Small intestine (tissue), 7 donors: ENCODE measurements around the gene REST. TPM values are rescaled to one million over a fixed set of nuclear protein-coding genes. Genes with fewer than 3 reads are reported as not detected.
A peak's percentile ranks its signal among the peaks of the same experiment; 100 is the strongest.

Experiments used
- DNase-seq, 2 donors: peaks; one replicate each; pipeline versions ENCODE4 v3.0.0 to v3.0.0-alpha.2; 2013
- FAIRE-seq: peaks from 2 replicates; lab custom pipeline; 2012; peaks lifted over from hg19 to GRCh38; lab: Jason Lieb, UNC
- H3K27ac ChIP-seq, 3 donors: one replicate each; pipeline ENCODE4 v1.5.1; 2013; ENCODE audit warnings: low read length in 2 of 3, mild to moderate bottlenecking in 2 of 3, control low read depth in 1 of 3, inconsistent platforms in 1 of 3, low read depth in 1 of 3, moderate library complexity in 1 of 3
- H3K27me3 ChIP-seq, 3 donors: one replicate each; pipeline ENCODE4 v1.6.1; 2013; ENCODE audit warnings: low read length in 3 of 3, inconsistent platforms in 1 of 3; ENCODE audit not compliant: control insufficient read depth in 3 of 3, insufficient read depth in 3 of 3
- H3K36me3 ChIP-seq, 3 donors: one replicate each; pipeline ENCODE4 v1.6.1; 2013; ENCODE audit warnings: low read length in 3 of 3, inconsistent platforms in 1 of 3, low read depth in 1 of 3, mild to moderate bottlenecking in 1 of 3, moderate library complexity in 1 of 3; ENCODE audit not compliant: control insufficient read depth in 3 of 3, insufficient read depth in 2 of 3
- H3K4me1 ChIP-seq, 3 donors: one replicate each; pipeline ENCODE4 v1.6.1; 2013; ENCODE audit warnings: low read length in 2 of 3, inconsistent platforms in 1 of 3, low read depth in 1 of 3, mild to moderate bottlenecking in 1 of 3, moderate library complexity in 1 of 3; ENCODE audit not compliant: control insufficient read depth in 3 of 3, insufficient read depth in 2 of 3
- H3K4me3 ChIP-seq, 3 donors: one replicate each; pipeline ENCODE4 v1.5.1; 2013; ENCODE audit warnings: low read length in 3 of 3, control low read depth in 1 of 3, inconsistent platforms in 1 of 3, low read depth in 1 of 3, mild to moderate bottlenecking in 1 of 3, moderate library complexity in 1 of 3
- H3K9me3 ChIP-seq, 2 donors: one replicate each; pipeline ENCODE4 v1.6.1; 2013; ENCODE audit warnings: low read depth in 1 of 2, low read length in 1 of 2; ENCODE audit not compliant: control insufficient read depth in 2 of 2, insufficient read depth in 1 of 2
- WGBS, 3 donors: extraction: QIAGEN DNeasy Blood & Tissue Kit; methylation state at CpG; one replicate each; pipeline ENCODE4 v1.1.7; 2013; 5-methylcytosine and 5-hydroxymethylcytosine counted together
- polyA plus RNA-seq, 4 donors: library from polyadenylated mRNA; stranded (reverse) in 3 of 4; unstranded in 1 of 4; fragments of 200-250 nt in 3 of 4; fragments of 120-200 nt in 1 of 4; gene quantifications; one replicate each; pipeline versions ENCODE4 v1.2.1 to v1.2.3, GENCODE V29; 2013
- donor health status: healthy with polysubstance abuse.
- donor health status: control.
- donor health status: control.
- donor health status: Bipolar disorder and iron deficiency.
- donor health status: healthy.

The REST gene
- polyA plus RNA-seq, 4 donors, result 3.8 to 24.2 (median 4.8) TPM

DNA sequence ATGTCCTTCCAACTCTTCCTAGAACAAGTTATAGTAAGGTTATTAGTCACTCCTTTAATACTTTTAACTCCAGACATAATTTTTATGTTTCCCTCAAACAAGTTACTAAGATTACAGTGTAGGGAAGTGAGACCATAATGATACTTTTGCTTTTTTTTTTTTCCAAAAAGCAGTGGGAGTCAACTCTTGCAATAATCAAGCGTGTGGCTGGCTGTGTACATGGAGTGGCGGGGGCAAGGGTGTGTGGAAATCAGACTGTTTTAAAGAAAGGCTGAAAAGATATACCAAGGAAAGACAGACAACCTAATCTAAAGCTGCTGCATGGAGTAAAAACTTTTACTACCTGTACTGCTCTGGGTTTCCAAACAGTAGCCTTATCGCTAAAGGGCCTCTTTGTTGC is 65.6 kb downstream of the REST start:
- peaks cover 14 to 35% (median 18%) of the 10 kb centered on the region in 3 donors for H3K36me3 ChIP-seq
- H3K4me3 ChIP-seq, result no peak overlapping the region
- no peak for DNase-seq
- 98 to 99% (median 99%) methylated on average over 3 of the region's 3 CpGs for WGBS, 3 donors
- peaks cover 0 to 5% of the 10 kb centered on the region in 2 donors for H3K9me3 ChIP-seq
- no peaks in the 10 kb centered on the region for H3K27me3 ChIP-seq
- no peak overlapping the region for H3K27ac ChIP-seq
- peaks cover 0 to 8% (median 4%) of the 10 kb centered on the region in 3 donors for H3K4me1 ChIP-seq
- FAIRE-seq, result no peak

DNA sequence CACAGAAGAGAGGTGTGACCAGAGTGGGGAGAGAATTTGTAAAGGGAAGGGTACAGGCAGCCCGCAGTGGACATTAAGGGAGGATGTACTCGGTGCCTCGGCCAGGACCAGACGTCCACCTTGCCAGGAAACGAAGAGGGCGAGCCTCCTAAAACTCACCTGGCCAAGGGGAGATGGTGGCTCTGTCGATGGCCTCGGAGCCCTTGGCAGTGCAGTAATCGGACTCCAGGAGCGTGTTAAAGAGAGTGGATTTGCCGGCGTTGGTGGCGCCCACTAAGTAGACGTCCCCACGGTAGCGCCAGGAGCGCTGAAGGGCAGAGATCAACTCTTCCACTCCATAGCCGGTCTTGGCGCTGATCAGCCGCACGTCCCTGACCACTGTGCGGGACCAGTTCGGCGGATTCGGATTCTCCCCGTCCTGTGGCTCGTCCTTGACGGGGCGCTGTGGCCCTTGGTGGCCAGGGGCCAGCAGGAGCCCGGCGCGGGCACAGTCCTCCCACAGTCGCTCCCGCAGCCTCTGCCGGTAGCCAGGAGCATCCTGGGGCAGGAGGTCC is 68.7 kb downstream of the REST start:
- no peaks in the 10 kb centered on the region for H3K27me3 ChIP-seq
- peaks cover 0 to 5% of the 10 kb centered on the region in 2 donors for H3K9me3 ChIP-seq
- WGBS, 3 donors, result 1 to 2% (median 1%) methylated on average over 32 to 35 of the region's 35 CpGs
- DNase-seq (peak in 1 of 2 donors; percentile 28), FAIRE-seq (no peak)
- H3K36me3 ChIP-seq, result peaks cover 14 to 28% (median 16%) of the 10 kb centered on the region in 3 donors
- peaks cover 6 to 19% (median 15%) of the 10 kb centered on the region in 3 donors for H3K4me1 ChIP-seq
- H3K4me3 ChIP-seq, result peak overlapping the region; percentile 73 to 99 (median 96)
- peak overlapping the region; percentile 78 to 94 (median 80) for H3K27ac ChIP-seq

DNA sequence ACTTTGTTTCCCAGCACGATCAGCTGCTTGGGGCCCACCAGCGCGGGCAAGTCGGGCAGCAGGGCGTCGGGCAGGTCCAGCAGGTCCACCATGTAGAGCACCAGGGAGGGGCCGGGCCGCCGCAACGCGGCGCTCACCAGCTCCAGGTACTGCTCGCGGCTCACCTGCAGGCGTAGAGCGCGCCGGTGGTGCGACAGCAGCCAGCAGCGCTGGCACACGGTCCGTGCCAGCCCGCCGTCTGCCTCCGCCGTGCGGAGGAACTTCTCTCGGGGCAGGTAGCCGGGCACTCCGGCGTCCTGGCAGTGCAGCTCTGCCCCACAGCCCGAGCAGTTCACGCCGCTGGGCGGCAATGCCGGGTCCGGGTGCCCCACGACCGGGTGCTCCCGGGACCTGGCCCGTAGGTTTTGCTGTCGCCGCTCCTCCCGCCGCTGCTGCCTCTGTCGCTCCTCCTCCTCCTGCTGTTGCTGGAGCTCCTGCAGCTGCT is 69.2 kb downstream of the REST start:
- peaks cover 6 to 20% (median 15%) of the 10 kb centered on the region in 3 donors for H3K4me1 ChIP-seq
- WGBS, 3 donors, result 0 to 1% (median 0%) methylated on average over 29 to 46 of the region's 46 CpGs

DNA sequence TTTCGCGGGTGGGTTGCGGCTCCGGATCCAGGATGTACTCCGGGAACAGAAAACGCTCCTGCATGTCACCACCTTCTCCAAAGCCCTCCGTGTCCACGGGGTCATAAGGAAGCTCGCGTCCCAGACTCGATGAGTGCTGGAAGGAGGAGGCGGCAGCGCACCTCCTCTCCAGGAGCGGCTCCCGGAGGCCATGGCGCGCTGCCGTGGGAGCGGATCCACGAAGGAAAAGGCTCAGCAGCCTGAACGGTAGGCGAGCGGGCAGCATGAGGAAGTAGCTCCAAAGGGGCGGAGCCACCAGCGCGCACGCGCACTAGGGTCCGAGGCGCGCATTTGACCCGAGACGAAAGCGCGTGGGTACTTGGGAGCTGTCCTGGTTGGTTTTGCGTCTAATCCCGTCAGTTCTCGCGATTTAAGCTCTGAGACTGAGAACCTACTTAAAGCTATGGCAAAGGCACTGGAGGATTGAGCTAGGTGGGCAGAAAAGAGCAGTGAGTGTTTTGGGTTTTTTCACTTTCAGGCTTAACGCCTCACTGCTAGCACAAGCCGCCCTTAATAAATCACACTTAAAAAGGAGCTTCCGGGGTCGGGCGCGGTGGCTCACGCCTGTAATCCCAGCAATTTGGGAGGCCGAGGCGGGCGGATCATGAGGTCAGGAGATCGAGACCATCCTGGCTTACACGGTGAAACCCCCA is 69.8 kb downstream of the REST start, which contains the start of gene NOA1:
TSS of gene NOA1 (minus strand) at position 286 of the 692 bp plus-strand sequence. CDS start at position 265, 21 bp downstream.
- 0 to 1% (median 0%) methylated on average over 51 of the region's 51 CpGs for WGBS, 3 donors
- H3K27me3 ChIP-seq, result no peaks in the 10 kb centered on the region
- peaks cover 11 to 23% (median 13%) of the 10 kb centered on the region in 3 donors for H3K36me3 ChIP-seq
- H3K9me3 ChIP-seq, result peaks cover 0 to 5% of the 10 kb centered on the region in 2 donors
- DNase-seq (peak; percentile 99 to 100), FAIRE-seq (no peak)
- peaks cover 6 to 22% (median 15%) of the 10 kb centered on the region in 3 donors for H3K4me1 ChIP-seq
- peak within 1 kb of the TSS; percentile 78 to 94 (median 80) for H3K27ac ChIP-seq
- H3K4me3 ChIP-seq, result peak within 1 kb of the TSS; percentile 73 to 99 (median 96)

More for the DNA sequence above, 69.2 kb downstream of the REST start:
- FAIRE-seq, result no peak
- peak; percentile 65 to 87 for DNase-seq
- H3K27me3 ChIP-seq, result no peaks in the 10 kb centered on the region
- H3K4me3 ChIP-seq, result peak overlapping the region; percentile 73 to 99 (median 96)
- peaks cover 0 to 5% of the 10 kb centered on the region in 2 donors for H3K9me3 ChIP-seq
- peaks cover 14 to 26% (median 16%) of the 10 kb centered on the region in 3 donors for H3K36me3 ChIP-seq
- peak overlapping the region; percentile 78 to 94 (median 80) for H3K27ac ChIP-seq

DNA sequence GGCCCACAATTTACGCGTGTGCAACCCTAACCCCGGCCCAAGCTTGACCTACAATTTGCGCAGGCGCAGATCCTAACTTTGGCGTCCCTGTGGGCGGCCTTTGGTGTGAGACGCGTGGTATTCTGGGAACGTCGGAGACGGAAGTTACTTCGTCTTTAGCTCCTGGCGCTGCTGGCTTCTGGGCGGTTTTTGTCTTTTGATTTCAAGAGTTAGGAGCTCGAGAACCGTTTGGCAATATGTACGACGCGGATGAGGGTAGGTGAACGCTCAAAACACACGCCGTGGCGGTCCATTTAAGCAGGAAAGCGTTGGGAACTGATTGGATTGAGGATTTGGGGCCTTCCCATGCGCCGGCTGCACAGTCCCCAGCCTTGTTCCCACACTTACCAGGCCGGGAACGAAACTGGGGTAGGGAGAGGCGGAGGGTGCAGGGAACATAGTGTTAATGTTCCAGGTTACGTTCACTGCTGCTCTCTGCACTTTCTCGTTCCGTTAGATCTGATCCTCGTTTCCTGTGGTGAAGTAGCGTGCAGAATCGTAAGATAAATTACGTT is 71.1 kb downstream of the REST start, which contains the start of gene POLR2B:
TSS of gene POLR2B (plus strand) at position 147 of the 554 bp plus-strand sequence. CDS start at position 237, 90 bp downstream.
- Histone ChIP-seq H3K9me3 (no peaks in the 10 kb centered on the region), H3K27ac (peak within 1 kb of the TSS; percentile 76 to 94 (median 80)), H3K27me3 (no peaks in the 10 kb centered on the region), H3K36me3 (peaks cover 0 to 24% (median under 1%) of the 10 kb centered on the region in 3 donors), H3K4me3 (peak within 1 kb of the TSS; percentile 49 to 99 (median 73)), H3K4me1 (peaks cover 6 to 26% (median 15%) of the 10 kb centered on the region in 3 donors)
- WGBS, 3 donors, result 0% methylated on average over 37 of the region's 37 CpGs
- FAIRE-seq (no peak), DNase-seq (peak; percentile 94 to 96)

DNA sequence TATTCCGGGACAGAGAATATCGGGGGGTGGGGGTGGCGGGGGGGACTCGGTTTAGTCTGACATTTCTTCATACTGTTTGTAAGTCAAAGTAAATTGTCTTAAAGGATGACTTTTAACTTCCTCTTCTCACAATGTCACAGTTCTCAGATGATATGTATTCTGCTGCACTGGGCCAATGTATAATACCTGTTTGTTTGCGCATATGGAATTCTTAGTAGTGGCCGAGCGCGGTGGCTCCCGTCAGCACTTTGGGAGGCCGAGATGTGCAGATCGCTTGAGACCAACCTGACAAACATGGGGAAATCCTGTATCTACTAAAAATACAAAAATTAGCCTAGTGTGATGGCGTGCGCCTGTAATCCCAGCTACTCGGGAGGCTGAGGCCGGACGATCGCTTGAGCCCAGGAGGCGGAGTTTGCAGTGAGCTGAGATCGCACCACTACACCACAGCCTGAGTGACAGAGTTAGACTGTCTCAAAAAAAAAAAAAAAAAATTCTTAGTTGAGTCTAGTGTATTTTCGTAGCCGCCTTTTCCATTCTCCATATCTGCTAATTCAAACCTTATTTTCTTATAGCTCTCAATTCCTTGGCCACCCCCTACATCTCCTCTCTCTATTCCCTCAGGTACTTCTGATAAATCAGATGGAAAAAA is 71.8 kb downstream of the REST start:
- Histone ChIP-seq H3K9me3 (no peaks in the 10 kb centered on the region), H3K4me3 (peak overlapping the region; percentile 49 to 99 (median 73)), H3K36me3 (peaks cover 0 to 20% (median 0%) of the 10 kb centered on the region in 3 donors), H3K27me3 (no peaks in the 10 kb centered on the region), H3K4me1 (peaks cover 6 to 26% (median 15%) of the 10 kb centered on the region in 3 donors), H3K27ac (peak overlapping the region in 2 of 3 donors; percentile 80 to 94)
- FAIRE-seq (no peak), DNase-seq (peak; percentile 35 to 42)
- 1 to 7% (median 5%) methylated on average over 21 of the region's 21 CpGs for WGBS, 3 donors

DNA sequence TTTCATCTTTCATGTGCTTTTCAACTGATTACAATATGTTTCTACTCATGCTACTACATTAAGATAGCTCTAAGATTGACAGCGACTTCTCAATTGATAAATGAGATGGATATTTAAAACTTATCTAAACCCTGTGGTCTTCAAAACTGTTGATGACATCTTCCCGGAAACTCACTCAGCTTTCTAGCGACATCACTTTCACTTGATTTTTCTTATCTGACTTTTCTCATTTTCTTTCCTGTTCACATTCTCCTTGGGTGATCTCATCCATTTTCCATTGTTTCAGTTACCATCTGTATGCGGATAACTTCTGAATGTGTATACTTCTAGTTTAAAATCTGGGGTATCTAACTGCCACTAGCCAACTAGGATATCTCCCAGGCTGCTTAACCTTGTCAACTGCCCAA is 74.1 kb downstream of the REST start:
- Histone ChIP-seq H3K4me3 (no peak overlapping the region), H3K36me3 (peaks cover 0 to 19% (median 0%) of the 10 kb centered on the region in 3 donors), H3K27ac (no peak overlapping the region), H3K27me3 (no peaks in the 10 kb centered on the region), H3K4me1 (peaks cover 6 to 18% (median 11%) of the 10 kb centered on the region in 3 donors), H3K9me3 (no peaks in the 10 kb centered on the region)
- FAIRE-seq (no peak), DNase-seq (no peak)
- WGBS, 3 donors, result 48 to 55% (median 54%) methylated on average over 4 of the region's 4 CpGs
